Skin of body (tissue), 3 donors: ENCODE results near the gene CNR2. TPM values are rescaled to one million over a fixed set of nuclear protein-coding genes. Genes with fewer than 3 reads are reported as not detected.
"Not testable (repeated sequence)": the region's sequence is repeated elsewhere in the genome, so short reads cannot be mapped to it uniquely, and the experiment has no call there.

Experiments used
- DNase-seq: peaks from one replicate; lab custom pipeline; 2025; lab: John Stamatoyannopoulos, UW
- small RNA-seq: library from RNA; depleted of rRNA; stranded (forward); fragments of <200 nt; gene quantifications from one replicate; pipeline ENCODE3, GENCODE V24; 2014; ENCODE audit warnings: low replicate concordance
- total RNA-seq: library from RNA; depleted of rRNA; stranded (reverse); fragments of >200 nt; gene quantifications from one replicate; pipeline ENCODE4 v1.2.3, GENCODE V29; 2014

Gene CNR2
- total RNA-seq, 1 donor from 2014 or later: 0.10 TPM

DNA sequence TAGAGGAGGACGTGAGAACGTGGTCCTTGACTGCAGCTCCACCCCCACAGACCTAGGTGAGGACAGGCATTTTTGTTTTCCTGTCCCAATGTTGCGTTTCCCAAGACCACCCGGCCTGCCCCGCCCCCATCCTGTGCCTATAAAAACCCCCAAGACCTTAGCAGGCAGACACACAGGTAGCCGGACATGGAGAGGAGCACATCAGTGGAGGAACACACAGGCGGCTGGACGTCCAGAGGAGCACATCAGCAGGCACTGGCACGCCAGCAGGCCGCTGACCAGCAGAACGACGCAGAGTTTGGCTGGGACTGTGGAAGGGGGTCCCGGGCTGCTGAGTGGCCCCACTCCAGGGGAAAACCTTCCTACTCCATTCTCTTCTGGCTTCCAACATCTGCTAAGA is 75.3 kb downstream of the CNR2 start:
- DNase-seq: no peak

- DNase-seq: no peak
These were observed 77.1 kb downstream of the CNR2 start for GRCh38 chr1:23836037-23836436.

DNA sequence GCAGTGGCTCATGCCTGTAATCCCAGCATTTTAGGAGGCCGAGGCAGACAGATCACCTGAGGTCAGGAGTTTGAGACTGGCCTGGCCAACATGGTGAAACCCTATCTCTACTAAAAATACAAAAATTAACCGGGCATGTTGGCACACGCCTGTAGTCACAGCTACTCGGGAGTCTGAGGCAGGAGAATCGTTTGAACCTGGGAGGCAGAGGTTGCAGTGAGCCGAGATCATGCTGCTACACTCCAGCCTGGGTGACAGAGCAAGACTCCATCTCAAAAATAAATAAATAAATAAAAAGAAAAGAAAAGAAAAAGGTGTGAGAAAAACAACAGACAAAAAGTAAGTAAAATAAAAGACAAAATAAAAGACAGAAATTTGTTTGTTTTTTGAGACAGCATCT is 79.0 kb downstream of the CNR2 start:
- not testable (repeated sequence) for DNase-seq

DNA sequence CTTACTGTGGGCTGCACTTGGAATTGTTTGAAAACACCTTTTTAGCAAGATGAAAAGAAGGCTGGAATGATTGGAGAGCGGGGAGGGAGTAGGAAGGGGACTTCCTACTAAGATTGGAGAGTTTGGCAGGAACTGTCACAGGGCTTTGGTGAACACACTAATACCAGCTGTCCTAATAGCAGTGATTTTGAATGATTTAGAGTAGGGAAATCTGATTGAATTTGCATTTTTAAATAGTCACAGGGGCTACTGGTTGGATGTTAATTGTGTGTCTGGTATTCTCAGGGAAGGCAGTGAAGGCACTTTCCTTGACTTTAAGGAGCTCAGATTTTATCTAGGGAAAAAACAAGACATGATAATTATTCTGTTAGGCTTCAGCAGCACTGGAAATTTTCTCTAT is 85.4 kb downstream of the CNR2 start:
- no peak for DNase-seq

DNA sequence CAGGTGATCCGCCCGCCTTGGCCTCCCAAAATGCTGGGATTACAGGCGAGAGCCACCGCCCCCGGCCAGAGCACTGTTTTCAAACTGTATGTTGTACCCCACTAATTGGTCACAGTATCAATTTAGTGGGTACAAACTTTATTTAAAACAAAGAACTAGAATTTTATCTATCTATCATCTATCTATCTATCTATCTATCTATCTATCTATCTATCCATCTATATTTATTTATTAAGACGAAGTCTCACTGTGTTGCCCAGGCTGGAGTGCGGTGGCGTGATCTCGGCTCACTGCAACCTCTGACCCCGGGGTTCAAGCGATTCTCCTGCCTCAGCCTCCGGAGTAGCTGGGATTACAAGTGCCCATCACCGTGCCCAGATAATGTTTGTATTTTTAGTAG is 86.6 kb downstream of the CNR2 start:
- not testable (repeated sequence) for DNase-seq

GRCh38 chr1:23825762-23826522 is 87.2 kb downstream of the CNR2 start:
- DNase-seq: no peak

DNA sequence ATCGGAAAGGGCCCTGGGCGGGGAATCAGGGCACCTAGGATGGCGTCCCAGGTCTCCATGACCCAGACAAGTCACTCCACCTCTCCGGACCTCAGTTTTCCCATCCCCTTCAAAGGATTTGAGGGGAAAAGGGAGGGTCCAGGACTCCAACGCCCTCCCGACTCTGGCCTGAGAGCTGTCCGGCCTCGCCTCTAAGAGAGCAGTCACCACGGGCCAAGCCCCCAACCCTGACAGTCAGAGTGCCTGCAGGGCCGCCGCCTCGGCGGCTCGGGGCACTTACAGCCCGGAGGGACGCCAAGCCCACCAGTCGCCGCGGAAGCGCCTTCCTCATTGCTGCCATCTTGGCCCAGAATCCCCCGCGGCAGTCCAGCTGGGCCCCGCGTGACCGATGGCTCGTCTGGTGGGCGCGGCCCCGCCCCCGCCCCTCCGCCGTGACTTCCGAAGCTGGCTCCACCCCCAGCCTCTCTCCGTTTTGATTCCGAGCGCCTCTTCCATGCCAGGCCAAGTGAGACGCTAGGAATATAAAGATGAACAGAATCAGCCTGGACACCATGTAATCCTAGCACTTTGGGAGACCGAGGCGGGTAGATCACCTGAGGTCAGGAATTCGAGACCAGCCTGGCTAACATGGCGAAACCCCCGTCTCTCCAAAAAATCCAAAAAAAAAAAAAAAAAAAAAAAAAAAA is 87.9 kb downstream of the CNR2 start, which contains the start of gene HMGCL:
Gene HMGCL (minus strand): TSS at position 354 of the 686 bp plus-strand sequence. CDS start 14 bp downstream, at position 340.
- DNase-seq: peak; percentile 88

GRCh38 chr1:23824711-23825075 is 88.5 kb downstream of the CNR2 start:
- DNase-seq: no peak

- DNase-seq: no peak
These were observed 89.4 kb downstream of the CNR2 start for GRCh38 chr1:23823767-23824166.

Small RNAs within 50 kb of the gene (small RNA-seq; reads per million reads assigned to genes)
- gene MIR378F: not detected

Other genes starting within 250 kb of the CNR2 start
- gene RPL11, start 221.6 kb downstream of the CNR2 start, total RNA-seq: 1,530 TPM
- 19.5 TPM for gene ELOA, start 169.9 kb downstream of the CNR2 start, total RNA-seq
- gene PITHD1, start 134.9 kb downstream of the CNR2 start, total RNA-seq: 57.6 TPM
- gene LYPLA2, start 122.2 kb downstream of the CNR2 start, total RNA-seq: 27.8 TPM
- 8.3 TPM for gene GALE, start 112.6 kb downstream of the CNR2 start, total RNA-seq
- 27.3 TPM for gene HMGCL, start 87.9 kb downstream of the CNR2 start, total RNA-seq
- 20.0 TPM for gene FUCA1, start 45.1 kb downstream of the CNR2 start, total RNA-seq
- 165 TPM for gene PNRC2, start 46.5 kb upstream of the CNR2 start, total RNA-seq
- gene SRSF10, start 67.0 kb upstream of the CNR2 start, total RNA-seq: 117 TPM
- gene MYOM3, start 198.8 kb upstream of the CNR2 start, total RNA-seq: 32.7 TPM
- gene IL22RA1, start 229.8 kb upstream of the CNR2 start, total RNA-seq: 5.0 TPM